ENCODE data around the gene GINS2.

The GINS2 gene

DNA sequence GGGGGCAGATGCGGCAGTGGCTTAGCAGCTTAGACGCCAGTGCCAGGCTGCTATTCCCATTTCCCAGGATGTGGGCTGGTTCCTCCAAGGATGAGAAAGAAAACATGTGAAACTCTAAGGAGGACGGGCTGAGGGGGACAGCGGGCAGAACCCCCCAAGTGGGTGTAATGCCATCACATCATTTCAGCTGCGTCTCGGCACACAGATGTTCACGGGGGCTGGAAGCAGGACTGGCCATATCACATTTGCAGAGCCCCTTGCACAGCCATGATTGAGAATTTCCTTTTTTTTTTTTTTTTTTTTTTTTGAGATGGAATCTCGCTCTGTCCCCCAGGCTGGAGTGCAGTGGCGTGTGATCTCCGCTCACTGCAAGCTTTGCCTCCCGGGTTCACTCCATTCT, 15.3 kb upstream of the GINS2 start:
- Histone ChIP-seq H3K79me2 (ENCODE audit: insufficient read depth, low read length) (no peaks in the 10 kb centered on the region), H3K4me1 (ENCODE audit: insufficient read depth, low read length, severe bottlenecking) (no peaks in the 10 kb centered on the region), H3K36me3 (ENCODE audit: insufficient read depth, low read length) (no peaks in the 10 kb centered on the region), H2AFZ (ENCODE audit: low read length) (no peak overlapping the region), H3K9ac (ENCODE audit: low read length) (no peak overlapping the region), H3K4me3 (ENCODE audit: low read depth, low read length, poor library complexity, severe bottlenecking) (no peak overlapping the region), H3K4me2 (ENCODE audit: low read length) (no peak overlapping the region), H3K9me2 (ENCODE audit: low read depth, low read length) (no peaks in the 10 kb centered on the region), H3K27me3 (ENCODE audit: insufficient read depth, low read length) (no peaks in the 10 kb centered on the region; the same call in 1 of the 2 replicates), H3F3A (ENCODE audit: insufficient read depth, low read length) (no peaks in the 10 kb centered on the region), H3K27ac (ENCODE audit: low read depth, low read length, poor library complexity, severe bottlenecking) (no peak overlapping the region), H4K20me1 (ENCODE audit: insufficient read depth, low read length) (no peaks in the 10 kb centered on the region), H3K9me3 (ENCODE audit: low read length) (no peaks in the 10 kb centered on the region)
- TF ChIP-seq CTCF (IDR thresholded peaks at IDR 0.05; ENCODE audit: low read length), result no peak
- no peak for TF ChIP-seq EZH2 (IDR thresholded peaks at IDR 0.05; ENCODE audit: borderline replicate concordance, low read length)

GRCh38 chr16:85699628-85700027, 10.9 kb upstream of the GINS2 start:
- no peak overlapping the region for H3K9ac ChIP-seq (ENCODE audit: low read length)
- no peak overlapping the region for H2AFZ ChIP-seq (ENCODE audit: low read length)
- H3K9me3 ChIP-seq (ENCODE audit: low read length), result no peaks in the 10 kb centered on the region
- no peaks in the 10 kb centered on the region for H3K79me2 ChIP-seq (ENCODE audit: insufficient read depth, low read length)
- no peaks in the 10 kb centered on the region for H3K36me3 ChIP-seq (ENCODE audit: insufficient read depth, low read length)
- H3F3A ChIP-seq (ENCODE audit: insufficient read depth, low read length), result no peaks in the 10 kb centered on the region
- no peaks in the 10 kb centered on the region for H4K20me1 ChIP-seq (ENCODE audit: insufficient read depth, low read length)
- H3K27ac ChIP-seq (ENCODE audit: low read depth, low read length, poor library complexity, severe bottlenecking), result no peak overlapping the region
- no peaks in the 10 kb centered on the region for H3K9me2 ChIP-seq (ENCODE audit: low read depth, low read length)
- no peak overlapping the region for H3K4me2 ChIP-seq (ENCODE audit: low read length)
- peaks cover 4% of the 10 kb centered on the region; the same call in 1 of the 2 replicates for H3K27me3 ChIP-seq (ENCODE audit: insufficient read depth, low read length)
- TF ChIP-seq EZH2 (IDR thresholded peaks at IDR 0.05; ENCODE audit: borderline replicate concordance, low read length), result no peak
- no peak for TF ChIP-seq CTCF (IDR thresholded peaks at IDR 0.05; ENCODE audit: low read length)
- no peak overlapping the region for H3K4me3 ChIP-seq (ENCODE audit: low read depth, low read length, poor library complexity, severe bottlenecking)
- peaks cover 12% of the 10 kb centered on the region for H3K4me1 ChIP-seq (ENCODE audit: insufficient read depth, low read length, severe bottlenecking)

- Histone ChIP-seq H3K9me3 (ENCODE audit: low read length) (no peaks in the 10 kb centered on the region), H3K27ac (ENCODE audit: low read depth, low read length, poor library complexity, severe bottlenecking) (no peak overlapping the region), H3F3A (ENCODE audit: insufficient read depth, low read length) (no peaks in the 10 kb centered on the region), H2AFZ (ENCODE audit: low read length) (no peak overlapping the region), H3K36me3 (ENCODE audit: insufficient read depth, low read length) (no peaks in the 10 kb centered on the region), H3K4me2 (ENCODE audit: low read length) (no peak overlapping the region), H3K9ac (ENCODE audit: low read length) (no peak overlapping the region), H3K4me3 (ENCODE audit: low read depth, low read length, poor library complexity, severe bottlenecking) (no peak overlapping the region), H4K20me1 (ENCODE audit: insufficient read depth, low read length) (no peaks in the 10 kb centered on the region), H3K79me2 (ENCODE audit: insufficient read depth, low read length) (no peaks in the 10 kb centered on the region), H3K4me1 (ENCODE audit: insufficient read depth, low read length, severe bottlenecking) (peaks cover 12% of the 10 kb centered on the region), H3K27me3 (ENCODE audit: insufficient read depth, low read length) (peaks cover 4% of the 10 kb centered on the region; the same call in 1 of the 2 replicates), H3K9me2 (ENCODE audit: low read depth, low read length) (no peaks in the 10 kb centered on the region)
- peak; percentile 14; the same call in 1 of the 2 replicates for TF ChIP-seq CTCF (IDR thresholded peaks at IDR 0.05; ENCODE audit: low read length)
- no peak for TF ChIP-seq EZH2 (IDR thresholded peaks at IDR 0.05; ENCODE audit: borderline replicate concordance, low read length)
Observed at GRCh38 chr16:85698935-85699558, 10.3 kb upstream of the GINS2 start.

Measured in OCI-LY1 (cell line).